ENCODE measurements around the gene PIBF1.
A peak's percentile ranks its signal among the peaks of the same experiment; 100 is the strongest.

PIBF1 gene

GRCh38 chr13:72868229-72868628 is 86.3 kb downstream of the PIBF1 start:
- no peak for DNase-seq (ENCODE audit: low read depth)
- no peak overlapping the region for H3K4me3 ChIP-seq (replicated peaks; ENCODE audit: low read depth, low read length)
- TF ChIP-seq CTCF (IDR thresholded peaks at IDR 0.05; ENCODE audit: low read length, missing control alignments), result no peak

GRCh38 chr13:72875233-72875632 is 93.3 kb downstream of the PIBF1 start:
- DNase-seq (ENCODE audit: low read depth), result no peak
- H3K4me3 ChIP-seq (replicated peaks; ENCODE audit: low read depth, low read length), result no peak overlapping the region
- no peak for TF ChIP-seq CTCF (IDR thresholded peaks at IDR 0.05; ENCODE audit: low read length, missing control alignments)

- peak; percentile 22 for DNase-seq (ENCODE audit: low read depth)
- no peak for TF ChIP-seq CTCF (IDR thresholded peaks at IDR 0.05; ENCODE audit: low read length, missing control alignments)
- no peak overlapping the region for H3K4me3 ChIP-seq (replicated peaks; ENCODE audit: low read depth, low read length)
These were observed 102.2 kb downstream of the PIBF1 start for GRCh38 chr13:72884101-72884500.

- no peak overlapping the region for H3K4me3 ChIP-seq (replicated peaks; ENCODE audit: low read depth, low read length)
- no peak for TF ChIP-seq CTCF (IDR thresholded peaks at IDR 0.05; ENCODE audit: low read length, missing control alignments)
- peak; percentile 74 for DNase-seq (ENCODE audit: low read depth)
These were observed 104.5 kb downstream of the PIBF1 start for GRCh38 chr13:72886272-72887067.

- no peak for DNase-seq (ENCODE audit: low read depth)
- no peak overlapping the region for H3K4me3 ChIP-seq (replicated peaks; ENCODE audit: low read depth, low read length)
- TF ChIP-seq CTCF (IDR thresholded peaks at IDR 0.05; ENCODE audit: low read length, missing control alignments), result no peak
These were observed 107.6 kb downstream of the PIBF1 start for GRCh38 chr13:72889495-72889894.

- H3K4me3 ChIP-seq (replicated peaks; ENCODE audit: low read depth, low read length), result no peak overlapping the region
- no peak for DNase-seq (ENCODE audit: low read depth)
- TF ChIP-seq CTCF (IDR thresholded peaks at IDR 0.05; ENCODE audit: low read length, missing control alignments), result no peak
These were observed 108.6 kb downstream of the PIBF1 start for GRCh38 chr13:72890546-72890945.

- no peak for TF ChIP-seq CTCF (IDR thresholded peaks at IDR 0.05; ENCODE audit: low read length, missing control alignments)
- H3K4me3 ChIP-seq (replicated peaks; ENCODE audit: low read depth, low read length), result no peak overlapping the region
- no peak for DNase-seq (ENCODE audit: low read depth)
These were observed 109.5 kb downstream of the PIBF1 start for GRCh38 chr13:72891423-72891822.

Data from fibroblast of pulmonary artery (primary cell).